Stimulated activated CD8-positive, alpha-beta memory T cell treated with anti-CD3 and anti-CD28 coated beads, Interleukin-7, amount 100 ng/mL, for 48 hours (primary cell): Measurements from ENCODE around the gene CERT1.
"Not testable (repeated sequence)": the region's sequence is repeated elsewhere in the genome, so short reads cannot be mapped to it uniquely, and the experiment has no call there.

Experiments used
- DNase-seq, 2 donors: peaks; one replicate each; pipeline ENCODE4 v3.0.0-alpha.2; 2020; ENCODE audit warnings: low read depth in 1 of 2; ENCODE audit errors: extremely low read depth in 1 of 2

CERT1 gene

GRCh38 chr5:75511435-75512382 lies at the start of gene CERT1, which contains the start of gene POLK:
Gene CERT1 (minus strand): TSS chr5:75511629. CDS start chr5:75511207, 422 bp downstream.
Gene POLK (plus strand): TSS chr5:75511891.
- DNase-seq = peak; percentile 86 to 98

GRCh38 chr5:75560655-75561054 lies 49.2 kb upstream of the CERT1 start:
- not testable (repeated sequence) for DNase-seq

GRCh38 chr5:75558981-75559632 lies 47.7 kb upstream of the CERT1 start:
- DNase-seq = no peak

GRCh38 chr5:75558221-75558620 lies 46.8 kb upstream of the CERT1 start:
- DNase-seq = no peak

- no peak for DNase-seq
Observed at GRCh38 chr5:75553358-75553757, 41.9 kb upstream of the CERT1 start.

GRCh38 chr5:75552764-75553163 lies 41.3 kb upstream of the CERT1 start:
- no peak for DNase-seq

- no peak for DNase-seq
Observed at GRCh38 chr5:75551471-75551870, 40.0 kb upstream of the CERT1 start.

- DNase-seq = no peak
Observed at GRCh38 chr5:75550597-75550996, 39.2 kb upstream of the CERT1 start.

- DNase-seq = no peak
Observed at GRCh38 chr5:75547812-75548211, 36.4 kb upstream of the CERT1 start.

- DNase-seq = no peak
Observed at GRCh38 chr5:75546830-75547229, 35.4 kb upstream of the CERT1 start.

- no peak for DNase-seq
Observed at GRCh38 chr5:75545131-75545530, 33.7 kb upstream of the CERT1 start.

- DNase-seq = no peak
Observed at GRCh38 chr5:75538211-75538610, 26.8 kb upstream of the CERT1 start.

GRCh38 chr5:75536694-75537360 lies 25.4 kb upstream of the CERT1 start:
- no peak for DNase-seq

- DNase-seq = no peak
Observed at GRCh38 chr5:75536147-75536546, 24.7 kb upstream of the CERT1 start.

- no peak for DNase-seq
Observed at GRCh38 chr5:75534734-75535133, 23.3 kb upstream of the CERT1 start.

GRCh38 chr5:75533716-75534115 lies 22.3 kb upstream of the CERT1 start:
- DNase-seq = not testable (repeated sequence)

GRCh38 chr5:75532190-75532589 lies 20.8 kb upstream of the CERT1 start:
- DNase-seq = no peak

- no peak for DNase-seq
Observed at GRCh38 chr5:75529185-75529584, 17.8 kb upstream of the CERT1 start.

GRCh38 chr5:75526070-75526469 lies 14.6 kb upstream of the CERT1 start:
- DNase-seq = no peak

- no peak for DNase-seq
Observed at GRCh38 chr5:75525344-75525743, 13.9 kb upstream of the CERT1 start.

- no peak for DNase-seq
Observed at GRCh38 chr5:75524591-75524990, 13.2 kb upstream of the CERT1 start.
